ENCODE data around the gene FAM50B. TPM values are rescaled to one million over a fixed set of nuclear protein-coding genes. Genes with fewer than 3 reads are reported as not detected.

The FAM50B gene
- total and polyA plus RNA-seq, 9 donors = 8.1 to 23.0 (median 15.6) TPM

- TF ChIP-seq, protein P1, sequence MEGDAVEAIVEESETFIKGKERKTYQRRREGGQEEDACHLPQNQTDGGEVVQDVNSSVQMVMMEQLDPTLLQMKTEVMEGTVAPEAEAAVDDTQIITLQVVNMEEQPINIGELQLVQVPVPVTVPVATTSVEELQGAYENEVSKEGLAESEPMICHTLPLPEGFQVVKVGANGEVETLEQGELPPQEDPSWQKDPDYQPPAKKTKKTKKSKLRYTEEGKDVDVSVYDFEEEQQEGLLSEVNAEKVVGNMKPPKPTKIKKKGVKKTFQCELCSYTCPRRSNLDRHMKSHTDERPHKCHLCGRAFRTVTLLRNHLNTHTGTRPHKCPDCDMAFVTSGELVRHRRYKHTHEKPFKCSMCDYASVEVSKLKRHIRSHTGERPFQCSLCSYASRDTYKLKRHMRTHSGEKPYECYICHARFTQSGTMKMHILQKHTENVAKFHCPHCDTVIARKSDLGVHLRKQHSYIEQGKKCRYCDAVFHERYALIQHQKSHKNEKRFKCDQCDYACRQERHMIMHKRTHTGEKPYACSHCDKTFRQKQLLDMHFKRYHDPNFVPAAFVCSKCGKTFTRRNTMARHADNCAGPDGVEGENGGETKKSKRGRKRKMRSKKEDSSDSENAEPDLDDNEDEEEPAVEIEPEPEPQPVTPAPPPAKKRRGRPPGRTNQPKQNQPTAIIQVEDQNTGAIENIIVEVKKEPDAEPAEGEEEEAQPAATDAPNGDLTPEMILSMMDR (IDR thresholded peaks at IDR 0.05) = no peak
- TF ChIP-seq POLR2A (IDR thresholded peaks at IDR 0.05) (no peak), EP300 (IDR thresholded peaks at IDR 0.05) (no peak)
- DNase-seq = peak in 1 of 5 donors; percentile 23
- Histone ChIP-seq H3K36me3 (no peaks in the 10 kb centered on the region), H3K9me3 (no peaks in the 10 kb centered on the region), H3K27ac (no peak overlapping the region), H3K27me3 (no peaks in the 10 kb centered on the region), H3K4me1 (ENCODE audit: insufficient read depth) (peaks cover 5% of the 10 kb centered on the region), H3K4me3 (no peak overlapping the region)
- intact Hi-C loops (cut with DNase I) = no loop called here
- 14 to 30% (median 28%) methylated on average over 12 of the region's 12 CpGs for WGBS, 3 donors
Observed at GRCh38 chr6:3803627-3804468, 45.3 kb upstream of the FAM50B start.

GRCh38 chr6:3804964-3805363 is 44.2 kb upstream of the FAM50B start:
- no peaks in the 10 kb centered on the region for H3K36me3 ChIP-seq
- no peaks in the 10 kb centered on the region for H3K9me3 ChIP-seq
- intact Hi-C loops (cut with DNase I) = no loop called here
- TF ChIP-seq, protein P1 (IDR thresholded peaks at IDR 0.05) = no peak
- no peak for TF ChIP-seq EP300 (IDR thresholded peaks at IDR 0.05)
- TF ChIP-seq POLR2A (IDR thresholded peaks at IDR 0.05) = no peak
- H3K4me3 ChIP-seq = no peak overlapping the region
- H3K4me1 ChIP-seq (ENCODE audit: insufficient read depth) = peaks cover 6% of the 10 kb centered on the region
- WGBS, 3 donors = 97 to 100% (median 98%) methylated on average over 2 of the region's 2 CpGs
- no peak for DNase-seq
- H3K27ac ChIP-seq = no peak overlapping the region
- no peaks in the 10 kb centered on the region for H3K27me3 ChIP-seq

DNA sequence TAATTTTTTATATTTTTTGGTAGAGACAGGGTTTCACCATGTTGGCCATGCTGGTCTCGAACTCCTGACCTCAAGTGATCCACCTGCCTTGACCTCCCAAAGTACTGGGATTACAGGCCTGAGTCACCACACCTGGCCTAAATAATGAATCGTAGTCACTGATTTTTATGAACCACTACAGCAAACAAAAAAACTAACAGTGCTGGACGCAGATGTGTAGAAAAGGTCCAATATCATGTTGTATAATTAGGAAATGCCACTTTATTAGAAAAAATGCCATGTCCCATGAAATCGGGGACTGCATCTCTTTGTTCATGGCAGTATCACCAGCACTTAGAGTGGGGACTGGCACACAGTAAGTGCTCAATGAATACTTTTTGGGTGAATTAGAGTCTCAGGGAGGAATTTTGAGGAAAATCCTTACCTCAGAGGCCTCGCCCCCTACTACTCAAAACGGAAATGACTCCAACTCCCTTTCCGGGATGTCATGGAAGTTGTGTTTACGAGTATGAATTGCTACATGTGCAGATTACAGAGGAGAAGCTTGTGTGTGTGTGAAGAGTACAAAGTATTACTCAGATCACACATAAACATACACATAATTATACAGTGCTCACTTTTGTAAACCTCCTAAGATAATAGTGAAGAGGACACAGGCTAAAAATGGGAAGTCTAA is 43.6 kb upstream of the FAM50B start:
- Histone ChIP-seq H3K27ac (no peak overlapping the region), H3K4me1 (ENCODE audit: insufficient read depth) (peaks cover 6% of the 10 kb centered on the region), H3K4me3 (no peak overlapping the region), H3K27me3 (no peaks in the 10 kb centered on the region), H3K9me3 (no peaks in the 10 kb centered on the region), H3K36me3 (no peaks in the 10 kb centered on the region)
- intact Hi-C loops (cut with DNase I) = no loop called here
- TF ChIP-seq, protein P1 (IDR thresholded peaks at IDR 0.05) = no peak
- no peak for TF ChIP-seq POLR2A (IDR thresholded peaks at IDR 0.05)
- TF ChIP-seq EP300 (IDR thresholded peaks at IDR 0.05) = no peak
- WGBS, 3 donors = 87 to 90% (median 89%) methylated on average over 8 of the region's 8 CpGs
- DNase-seq = no peak

GRCh38 chr6:3806169-3806922 is 42.8 kb upstream of the FAM50B start:
- H3K4me1 ChIP-seq (ENCODE audit: insufficient read depth) = peaks cover 6% of the 10 kb centered on the region
- no peaks in the 10 kb centered on the region for H3K9me3 ChIP-seq
- TF ChIP-seq POLR2A (IDR thresholded peaks at IDR 0.05) = no peak
- TF ChIP-seq, protein P1 (IDR thresholded peaks at IDR 0.05) = no peak
- no peak for TF ChIP-seq EP300 (IDR thresholded peaks at IDR 0.05)
- no peak for DNase-seq
- H3K27me3 ChIP-seq = no peaks in the 10 kb centered on the region
- H3K27ac ChIP-seq = no peak overlapping the region
- intact Hi-C loops (cut with DNase I) = no loop called here
- H3K36me3 ChIP-seq = no peaks in the 10 kb centered on the region
- WGBS, 3 donors = 74 to 78% (median 77%) methylated on average over 15 of the region's 15 CpGs
- no peak overlapping the region for H3K4me3 ChIP-seq
